C4-2B (cell line): ENCODE measurements around the gene CD34.

Experiments used
- ZFX ChIP-seq: fragments of 450-650 bp; IDR thresholded peaks from 2 replicates; pipeline ENCODE4 v1.6.1; 2017
- TF ChIP-seq, protein P1 (sequence below): fragments of 450-650 bp; conservative IDR thresholded peaks from 2 replicates; pipeline ENCODE4 v1.5.1; 2017; ENCODE audit warnings: mild to moderate bottlenecking

DNA sequence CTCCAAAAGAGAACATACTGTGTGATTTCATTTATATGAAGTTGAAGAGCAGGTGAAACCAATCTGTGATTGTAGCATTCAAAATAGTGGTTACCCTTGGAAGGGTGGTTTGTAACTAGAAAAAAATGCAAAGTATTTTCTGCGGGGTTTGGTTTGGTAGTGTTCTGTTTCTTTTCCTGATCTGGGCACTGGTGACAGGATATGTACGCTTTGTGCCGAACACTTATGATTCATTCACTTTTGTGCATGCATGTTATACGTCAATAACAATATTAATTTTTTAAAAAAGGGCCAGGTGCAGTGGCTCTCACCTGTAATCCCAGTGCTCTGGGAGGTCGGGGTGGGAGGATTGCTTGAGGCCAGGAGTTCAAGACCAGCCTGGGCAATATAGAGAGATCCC lies 63.8 kb downstream of the CD34 start:
- TF ChIP-seq, protein P1, sequence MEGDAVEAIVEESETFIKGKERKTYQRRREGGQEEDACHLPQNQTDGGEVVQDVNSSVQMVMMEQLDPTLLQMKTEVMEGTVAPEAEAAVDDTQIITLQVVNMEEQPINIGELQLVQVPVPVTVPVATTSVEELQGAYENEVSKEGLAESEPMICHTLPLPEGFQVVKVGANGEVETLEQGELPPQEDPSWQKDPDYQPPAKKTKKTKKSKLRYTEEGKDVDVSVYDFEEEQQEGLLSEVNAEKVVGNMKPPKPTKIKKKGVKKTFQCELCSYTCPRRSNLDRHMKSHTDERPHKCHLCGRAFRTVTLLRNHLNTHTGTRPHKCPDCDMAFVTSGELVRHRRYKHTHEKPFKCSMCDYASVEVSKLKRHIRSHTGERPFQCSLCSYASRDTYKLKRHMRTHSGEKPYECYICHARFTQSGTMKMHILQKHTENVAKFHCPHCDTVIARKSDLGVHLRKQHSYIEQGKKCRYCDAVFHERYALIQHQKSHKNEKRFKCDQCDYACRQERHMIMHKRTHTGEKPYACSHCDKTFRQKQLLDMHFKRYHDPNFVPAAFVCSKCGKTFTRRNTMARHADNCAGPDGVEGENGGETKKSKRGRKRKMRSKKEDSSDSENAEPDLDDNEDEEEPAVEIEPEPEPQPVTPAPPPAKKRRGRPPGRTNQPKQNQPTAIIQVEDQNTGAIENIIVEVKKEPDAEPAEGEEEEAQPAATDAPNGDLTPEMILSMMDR, result no peak
- TF ChIP-seq ZFX, result no peak
